Measurements from ENCODE around the gene KRT38.
"Not testable (repeated sequence)": the region's sequence is repeated elsewhere in the genome, so short reads cannot be mapped to it uniquely, and the experiment has no call there.

Gene KRT38

DNA sequence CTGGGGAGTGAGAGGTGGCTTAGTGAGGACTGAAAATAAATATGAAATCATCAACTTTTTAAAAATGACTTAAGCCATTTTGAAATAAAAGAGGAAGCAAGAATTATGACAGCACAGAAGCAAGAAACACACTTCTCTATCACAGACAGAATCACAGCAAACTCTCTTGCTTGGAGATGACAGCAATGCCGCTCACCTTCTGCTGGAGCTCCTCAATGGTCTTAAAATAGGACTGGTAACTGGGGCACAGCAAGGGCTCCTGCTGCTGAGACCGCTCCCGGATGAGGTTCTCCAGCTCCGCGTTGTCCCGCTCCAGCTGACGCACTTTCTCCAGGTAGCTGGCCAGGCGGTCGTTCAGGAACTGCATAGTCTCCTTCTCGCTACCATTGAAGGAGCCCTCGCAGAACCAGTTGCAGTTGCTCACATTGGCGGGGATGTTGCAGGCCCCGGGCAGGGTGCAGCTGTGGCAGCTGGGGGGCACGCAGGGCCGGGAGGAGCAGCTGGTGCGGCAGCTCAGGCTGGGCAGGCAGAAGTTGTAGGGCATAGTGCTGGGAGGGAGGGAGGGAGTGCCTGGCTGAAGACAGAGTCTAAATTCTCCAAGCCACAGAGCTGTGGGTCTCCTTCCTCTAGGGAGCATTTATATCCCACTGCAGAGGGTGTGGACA lies 43.7 kb downstream of the KRT38 start, which contains the start of gene KRT31:
KRT31 (minus strand) TSS at position 613 of the 665 bp plus-strand sequence; CDS start at position 544, 69 bp downstream.
- Histone ChIP-seq H3K9ac (ENCODE audit: low read length) (no peak within 1 kb of the TSS), H3K9me2 (ENCODE audit: low read depth, low read length) (no peaks in the 10 kb centered on the region), H3F3A (ENCODE audit: insufficient read depth, low read length) (no peaks in the 10 kb centered on the region), H3K79me2 (ENCODE audit: insufficient read depth, low read length) (no peaks in the 10 kb centered on the region), H3K4me2 (ENCODE audit: low read length) (no peak within 1 kb of the TSS), H3K27ac (ENCODE audit: low read depth, low read length, poor library complexity, severe bottlenecking) (no peak within 1 kb of the TSS), H2AFZ (ENCODE audit: low read length) (no peak within 1 kb of the TSS), H3K9me3 (ENCODE audit: low read length) (no peaks in the 10 kb centered on the region), H3K36me3 (ENCODE audit: insufficient read depth, low read length) (no peaks in the 10 kb centered on the region), H4K20me1 (ENCODE audit: insufficient read depth, low read length) (no peaks in the 10 kb centered on the region), H3K27me3 (ENCODE audit: insufficient read depth, low read length) (no peaks in the 10 kb centered on the region), H3K4me1 (ENCODE audit: insufficient read depth, low read length, severe bottlenecking) (no peaks in the 10 kb centered on the region), H3K4me3 (ENCODE audit: low read depth, low read length, poor library complexity, severe bottlenecking) (no peak within 1 kb of the TSS)
- TF ChIP-seq, protein P1, sequence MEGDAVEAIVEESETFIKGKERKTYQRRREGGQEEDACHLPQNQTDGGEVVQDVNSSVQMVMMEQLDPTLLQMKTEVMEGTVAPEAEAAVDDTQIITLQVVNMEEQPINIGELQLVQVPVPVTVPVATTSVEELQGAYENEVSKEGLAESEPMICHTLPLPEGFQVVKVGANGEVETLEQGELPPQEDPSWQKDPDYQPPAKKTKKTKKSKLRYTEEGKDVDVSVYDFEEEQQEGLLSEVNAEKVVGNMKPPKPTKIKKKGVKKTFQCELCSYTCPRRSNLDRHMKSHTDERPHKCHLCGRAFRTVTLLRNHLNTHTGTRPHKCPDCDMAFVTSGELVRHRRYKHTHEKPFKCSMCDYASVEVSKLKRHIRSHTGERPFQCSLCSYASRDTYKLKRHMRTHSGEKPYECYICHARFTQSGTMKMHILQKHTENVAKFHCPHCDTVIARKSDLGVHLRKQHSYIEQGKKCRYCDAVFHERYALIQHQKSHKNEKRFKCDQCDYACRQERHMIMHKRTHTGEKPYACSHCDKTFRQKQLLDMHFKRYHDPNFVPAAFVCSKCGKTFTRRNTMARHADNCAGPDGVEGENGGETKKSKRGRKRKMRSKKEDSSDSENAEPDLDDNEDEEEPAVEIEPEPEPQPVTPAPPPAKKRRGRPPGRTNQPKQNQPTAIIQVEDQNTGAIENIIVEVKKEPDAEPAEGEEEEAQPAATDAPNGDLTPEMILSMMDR (IDR thresholded peaks at IDR 0.05; ENCODE audit: low read length), result no peak
- no peak for TF ChIP-seq EZH2 (IDR thresholded peaks at IDR 0.05; ENCODE audit: borderline replicate concordance, low read length)

DNA sequence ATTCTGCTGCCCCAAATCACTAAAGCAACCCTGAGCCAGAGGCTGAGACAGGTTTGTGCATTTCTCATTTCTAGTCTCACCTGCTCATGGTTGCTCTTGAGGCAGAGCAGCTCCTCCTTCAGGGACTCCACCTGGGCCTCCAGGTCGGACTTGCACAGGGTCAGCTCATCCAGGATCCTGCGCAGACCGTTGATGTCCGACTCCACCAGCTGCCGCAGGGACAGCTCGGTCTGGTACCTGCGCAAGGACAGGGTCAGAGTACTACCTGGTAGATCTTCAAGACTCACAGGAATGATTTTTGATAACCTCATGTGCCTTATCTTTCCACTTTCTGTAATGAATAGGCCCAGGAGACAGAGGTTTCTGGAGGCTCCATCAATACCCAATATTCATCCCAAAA lies 44.4 kb downstream of the KRT38 start:
- H3F3A ChIP-seq (ENCODE audit: insufficient read depth, low read length), result no peaks in the 10 kb centered on the region
- no peaks in the 10 kb centered on the region for H3K36me3 ChIP-seq (ENCODE audit: insufficient read depth, low read length)
- H3K4me3 ChIP-seq (ENCODE audit: low read depth, low read length, poor library complexity, severe bottlenecking), result no peak overlapping the region
- H3K79me2 ChIP-seq (ENCODE audit: insufficient read depth, low read length), result no peaks in the 10 kb centered on the region
- no peaks in the 10 kb centered on the region for H3K27me3 ChIP-seq (ENCODE audit: insufficient read depth, low read length)
- no peak overlapping the region for H3K4me2 ChIP-seq (ENCODE audit: low read length)
- H3K27ac ChIP-seq (ENCODE audit: low read depth, low read length, poor library complexity, severe bottlenecking), result no peak overlapping the region
- H3K9ac ChIP-seq (ENCODE audit: low read length), result no peak overlapping the region
- no peaks in the 10 kb centered on the region for H4K20me1 ChIP-seq (ENCODE audit: insufficient read depth, low read length)
- TF ChIP-seq, protein P1 (IDR thresholded peaks at IDR 0.05; ENCODE audit: low read length), result no peak
- TF ChIP-seq EZH2 (IDR thresholded peaks at IDR 0.05; ENCODE audit: borderline replicate concordance, low read length), result no peak
- H2AFZ ChIP-seq (ENCODE audit: low read length), result no peak overlapping the region
- no peaks in the 10 kb centered on the region for H3K9me3 ChIP-seq (ENCODE audit: low read length)
- no peaks in the 10 kb centered on the region for H3K4me1 ChIP-seq (ENCODE audit: insufficient read depth, low read length, severe bottlenecking)
- no peaks in the 10 kb centered on the region for H3K9me2 ChIP-seq (ENCODE audit: low read depth, low read length)

DNA sequence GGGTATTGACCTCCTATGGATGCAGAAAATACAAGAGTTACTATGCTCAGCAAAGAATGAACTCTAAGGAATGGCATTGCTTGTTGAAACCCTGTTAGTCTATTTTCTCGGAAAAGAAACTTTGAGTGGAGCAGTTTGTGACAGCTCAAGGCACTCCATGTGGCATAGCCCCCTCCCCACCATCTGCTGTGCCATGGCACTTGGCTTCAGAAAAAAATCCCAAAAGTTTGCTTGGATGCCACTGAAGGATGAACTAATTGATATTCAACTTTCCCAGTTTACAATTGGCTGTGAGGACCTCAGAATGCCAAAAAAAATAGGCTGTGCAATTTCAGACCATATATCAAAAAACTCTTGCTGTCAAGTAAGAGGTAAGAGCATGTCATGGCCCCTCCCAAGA lies 45.2 kb downstream of the KRT38 start:
- TF ChIP-seq EZH2 (IDR thresholded peaks at IDR 0.05; ENCODE audit: borderline replicate concordance, low read length), result no peak
- H3K9me2 ChIP-seq (ENCODE audit: low read depth, low read length), result no peaks in the 10 kb centered on the region

DNA sequence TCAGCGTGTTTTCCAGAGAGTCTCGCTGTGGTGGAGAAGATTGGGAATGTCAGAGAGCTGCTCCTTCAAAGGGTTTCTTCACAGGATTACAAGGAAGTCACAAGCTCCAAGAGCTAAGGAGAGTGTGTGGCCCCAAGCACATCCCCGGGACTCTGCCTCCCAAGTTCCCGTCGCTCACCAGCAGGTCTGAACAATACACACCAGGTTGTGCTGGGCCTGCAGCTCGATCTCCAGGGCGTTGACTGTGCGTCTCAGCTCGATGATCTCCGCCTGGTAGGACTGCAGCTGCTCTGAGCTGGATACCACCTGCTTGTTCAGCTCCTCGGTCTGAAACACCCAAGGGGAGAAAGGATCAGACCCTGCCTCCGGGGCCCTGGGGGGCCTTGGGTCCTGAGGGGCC lies 45.7 kb downstream of the KRT38 start:
- H4K20me1 ChIP-seq (ENCODE audit: insufficient read depth, low read length); H2AFZ ChIP-seq (ENCODE audit: low read length); H3F3A ChIP-seq (ENCODE audit: insufficient read depth, low read length); H3K9me2 ChIP-seq (ENCODE audit: low read depth, low read length); H3K27me3 ChIP-seq (ENCODE audit: insufficient read depth, low read length); H3K4me2 ChIP-seq (ENCODE audit: low read length); H3K36me3 ChIP-seq (ENCODE audit: insufficient read depth, low read length); H3K79me2 ChIP-seq (ENCODE audit: insufficient read depth, low read length); H3K4me3 ChIP-seq (ENCODE audit: low read depth, low read length, poor library complexity, severe bottlenecking); H3K4me1 ChIP-seq (ENCODE audit: insufficient read depth, low read length, severe bottlenecking); H3K27ac ChIP-seq (ENCODE audit: low read depth, low read length, poor library complexity, severe bottlenecking); H3K9ac ChIP-seq (ENCODE audit: low read length); H3K9me3 ChIP-seq (ENCODE audit: low read length): not testable (repeated sequence)

More for the DNA sequence above, 45.2 kb downstream of the KRT38 start:
- H3K27me3 ChIP-seq (ENCODE audit: insufficient read depth, low read length), result no peaks in the 10 kb centered on the region
- no peak overlapping the region for H3K9ac ChIP-seq (ENCODE audit: low read length)
- H3F3A ChIP-seq (ENCODE audit: insufficient read depth, low read length), result no peaks in the 10 kb centered on the region
- H4K20me1 ChIP-seq (ENCODE audit: insufficient read depth, low read length), result no peaks in the 10 kb centered on the region
- no peaks in the 10 kb centered on the region for H3K4me1 ChIP-seq (ENCODE audit: insufficient read depth, low read length, severe bottlenecking)
- H3K36me3 ChIP-seq (ENCODE audit: insufficient read depth, low read length), result no peaks in the 10 kb centered on the region
- H3K9me3 ChIP-seq (ENCODE audit: low read length), result no peaks in the 10 kb centered on the region
- H2AFZ ChIP-seq (ENCODE audit: low read length), result no peak overlapping the region
- no peaks in the 10 kb centered on the region for H3K79me2 ChIP-seq (ENCODE audit: insufficient read depth, low read length)
- H3K4me3 ChIP-seq (ENCODE audit: low read depth, low read length, poor library complexity, severe bottlenecking), result no peak overlapping the region
- no peak overlapping the region for H3K4me2 ChIP-seq (ENCODE audit: low read length)
- H3K27ac ChIP-seq (ENCODE audit: low read depth, low read length, poor library complexity, severe bottlenecking), result no peak overlapping the region

Measured in OCI-LY1 (cell line).